Hepatocyte (in vitro differentiated cells): ENCODE results near the gene CAP1. TPM values are rescaled to one million over a fixed set of nuclear protein-coding genes. Genes with fewer than 3 reads are reported as not detected.

ENCODE experiments used
- DNase-seq: peaks from one replicate; pipeline ENCODE4 v3.0.0-alpha.2; 2016; ENCODE audit warnings: low spot score
- H2AFZ ChIP-seq: fragments of 200-600 bp; sonication (generic); 2 replicates; pipeline ENCODE4 v1.6.0; 2016; ENCODE audit warnings: antibody characterized with exemption, mild to moderate bottlenecking
- H3K27ac ChIP-seq: fragments of 200-600 bp; sonication (generic); 2 replicates; pipeline ENCODE4 v1.5.1; 2016; ENCODE audit warnings: mild to moderate bottlenecking
- H3K27me3 ChIP-seq: fragments of 200-600 bp; sonication (generic); 2 replicates; pipeline ENCODE4 v1.6.1; 2016
- H3K36me3 ChIP-seq: fragments of 200-600 bp; sonication (generic); replicated peaks from 2 replicates; pipeline ENCODE4 v1.5.1; 2016; ENCODE audit warnings: low read depth; ENCODE audit not compliant: insufficient read depth
- H3K4me1 ChIP-seq: fragments of 200-600 bp; sonication (generic); 2 replicates; pipeline ENCODE4 v1.5.1; 2016; ENCODE audit warnings: mild to moderate bottlenecking, moderate library complexity; ENCODE audit not compliant: insufficient read depth
- H3K4me2 ChIP-seq: fragments of 200-600 bp; sonication (generic); 2 replicates; pipeline ENCODE4 v1.6.0; 2016
- H3K4me3 ChIP-seq: fragments of 200-600 bp; sonication (generic); 2 replicates; pipeline ENCODE4 v1.5.1; 2016; ENCODE audit warnings: mild to moderate bottlenecking
- H3K79me2 ChIP-seq: fragments of 200-600 bp; sonication (generic); 2 replicates; pipeline ENCODE4 v1.6.0; 2017; ENCODE audit warnings: mild to moderate bottlenecking
- H3K9me2 ChIP-seq: fragments of 200-600 bp; sonication (generic); replicated peaks from 2 replicates; pipeline ENCODE4 v1.6.0; 2017; ENCODE audit warnings: mild to moderate bottlenecking; ENCODE audit not compliant: insufficient read depth
- H3K9me3 ChIP-seq: fragments of 200-600 bp; sonication (generic); 2 replicates; pipeline ENCODE4 v1.5.1; 2016; ENCODE audit warnings: low read depth, mild to moderate bottlenecking
- H4K20me1 ChIP-seq: fragments of 200-600 bp; sonication (generic); 2 replicates; pipeline ENCODE4 v1.6.0; 2016; ENCODE audit warnings: mild to moderate bottlenecking; ENCODE audit not compliant: insufficient read depth, poor library complexity, severe bottlenecking
- EZH2 ChIP-seq: fragments of 200-600 bp; sonication (generic); IDR thresholded peaks from 2 replicates; pipeline ENCODE4 v1.6.1; 2016; ENCODE audit warnings: antibody characterized with exemption, mild to moderate bottlenecking, borderline replicate concordance
- EZH2phosphoT487 ChIP-seq: fragments of 200-600 bp; sonication (generic); IDR thresholded peaks from one replicate; pipeline ENCODE4 v1.6.1; 2018; ENCODE audit warnings: antibody characterized with exemption, mild to moderate bottlenecking, low read depth, moderate library complexity; ENCODE audit not compliant: unreplicated experiment, severe bottlenecking
- WGBS: methylation state at CpG from one replicate; pipeline ENCODE4 v1.1.6; 2016; ENCODE audit warnings: low lambda C conversion rate; ENCODE audit errors: missing lambda C conversion rate; 5-methylcytosine and 5-hydroxymethylcytosine counted together
- polyA plus RNA-seq: library from polyadenylated mRNA; unstranded; fragments of >200 nt; fragmentation: Nextera tagmentation; extraction: Ambion mirVana; gene quantifications from 2 replicates; pipeline ENCODE4 v1.2.1, GENCODE V29; 2016
- total RNA-seq: library from RNA; depleted of rRNA; stranded (reverse); fragments of >200 nt; gene quantifications from 2 replicates; pipeline ENCODE4 v1.2.3, GENCODE V29; 2014
- TF ChIP-seq, protein P1 (sequence below): fragments of 200-600 bp; sonication (generic); IDR thresholded peaks from 2 replicates; pipeline ENCODE4 v1.5.1; 2016; ENCODE audit warnings: antibody characterized with exemption, mild to moderate bottlenecking; ENCODE audit not compliant: poor library complexity

Gene CAP1
- total and polyA plus RNA-seq, 2 experiments from 2014 or later: 186 to 191 TPM

GRCh38 chr1:40107290-40107959, 66.9 kb downstream of the CAP1 start:
- H3K9me3 ChIP-seq: no peaks in the 10 kb centered on the region
- no peaks in the 10 kb centered on the region for H3K9me2 ChIP-seq
- 67% methylated on average over 6 of the region's 6 CpGs for WGBS
- H4K20me1 ChIP-seq: no peaks in the 10 kb centered on the region
- DNase-seq: peak; percentile 48
- H3K79me2 ChIP-seq: no peaks in the 10 kb centered on the region
- no peak for TF ChIP-seq EZH2
- no peak for TF ChIP-seq EZH2phosphoT487
- TF ChIP-seq, protein P1, sequence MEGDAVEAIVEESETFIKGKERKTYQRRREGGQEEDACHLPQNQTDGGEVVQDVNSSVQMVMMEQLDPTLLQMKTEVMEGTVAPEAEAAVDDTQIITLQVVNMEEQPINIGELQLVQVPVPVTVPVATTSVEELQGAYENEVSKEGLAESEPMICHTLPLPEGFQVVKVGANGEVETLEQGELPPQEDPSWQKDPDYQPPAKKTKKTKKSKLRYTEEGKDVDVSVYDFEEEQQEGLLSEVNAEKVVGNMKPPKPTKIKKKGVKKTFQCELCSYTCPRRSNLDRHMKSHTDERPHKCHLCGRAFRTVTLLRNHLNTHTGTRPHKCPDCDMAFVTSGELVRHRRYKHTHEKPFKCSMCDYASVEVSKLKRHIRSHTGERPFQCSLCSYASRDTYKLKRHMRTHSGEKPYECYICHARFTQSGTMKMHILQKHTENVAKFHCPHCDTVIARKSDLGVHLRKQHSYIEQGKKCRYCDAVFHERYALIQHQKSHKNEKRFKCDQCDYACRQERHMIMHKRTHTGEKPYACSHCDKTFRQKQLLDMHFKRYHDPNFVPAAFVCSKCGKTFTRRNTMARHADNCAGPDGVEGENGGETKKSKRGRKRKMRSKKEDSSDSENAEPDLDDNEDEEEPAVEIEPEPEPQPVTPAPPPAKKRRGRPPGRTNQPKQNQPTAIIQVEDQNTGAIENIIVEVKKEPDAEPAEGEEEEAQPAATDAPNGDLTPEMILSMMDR: no peak
- H3K27ac ChIP-seq: peak overlapping the region; percentile 56
- no peak overlapping the region for H3K4me2 ChIP-seq
- H3K4me1 ChIP-seq: no peaks in the 10 kb centered on the region
- H3K36me3 ChIP-seq: no peaks in the 10 kb centered on the region
- no peaks in the 10 kb centered on the region for H3K27me3 ChIP-seq
- no peak overlapping the region for H2AFZ ChIP-seq
- no peak overlapping the region for H3K4me3 ChIP-seq

- Histone ChIP-seq H3K4me1 (no peaks in the 10 kb centered on the region), H3K36me3 (no peaks in the 10 kb centered on the region), H3K9me3 (no peaks in the 10 kb centered on the region), H2AFZ (no peak overlapping the region), H3K27ac (no peak overlapping the region), H3K9me2 (no peaks in the 10 kb centered on the region), H3K4me2 (no peak overlapping the region), H3K27me3 (no peaks in the 10 kb centered on the region), H3K4me3 (no peak overlapping the region), H4K20me1 (no peaks in the 10 kb centered on the region), H3K79me2 (no peaks in the 10 kb centered on the region)
- DNase-seq: no peak
- TF ChIP-seq EZH2phosphoT487 (no peak), EZH2 (no peak)
- TF ChIP-seq, protein P1: no peak
These were observed 69.9 kb downstream of the CAP1 start for GRCh38 chr1:40110389-40110788.

DNA sequence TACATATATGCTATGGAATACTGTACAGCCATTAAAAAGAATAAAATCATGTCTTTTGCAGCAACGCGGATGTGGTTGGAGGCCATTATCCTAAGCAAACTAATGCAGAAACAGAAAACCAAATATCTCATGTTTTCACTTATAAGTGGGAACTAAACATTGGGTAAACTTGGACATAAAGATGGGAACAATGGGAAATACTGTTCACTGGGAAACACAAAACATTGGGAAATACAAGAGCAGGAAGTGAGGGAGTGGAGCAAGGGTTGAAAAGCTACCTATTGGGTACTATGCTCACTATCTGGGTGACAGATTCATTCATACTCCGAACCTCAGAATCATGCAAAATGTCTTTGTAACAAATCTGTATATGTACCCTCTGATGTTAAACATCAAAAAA, 73.9 kb downstream of the CAP1 start:
- Histone ChIP-seq H4K20me1 (no peaks in the 10 kb centered on the region), H3K9me2 (no peaks in the 10 kb centered on the region), H3K9me3 (no peaks in the 10 kb centered on the region), H3K4me1 (no peaks in the 10 kb centered on the region), H3K79me2 (no peaks in the 10 kb centered on the region), H3K27me3 (no peaks in the 10 kb centered on the region), H2AFZ (no peak overlapping the region), H3K4me2 (no peak overlapping the region), H3K36me3 (no peaks in the 10 kb centered on the region), H3K27ac (no peak overlapping the region), H3K4me3 (no peak overlapping the region)
- no peak for DNase-seq
- TF ChIP-seq EZH2phosphoT487: no peak
- no peak for TF ChIP-seq EZH2
- TF ChIP-seq, protein P1: no peak
- 90% methylated on average over 3 of the region's 3 CpGs for WGBS
